Chondrocyte (in vitro differentiated cells): ENCODE data around the gene LUZP2. TPM values are rescaled to one million over a fixed set of nuclear protein-coding genes. Genes with fewer than 3 reads are reported as not detected.
A peak's percentile ranks its signal among the peaks of the same experiment; 100 is the strongest.

ENCODE experiments used
- DNase-seq: peaks from one replicate; pipeline ENCODE4 v3.0.0; 2021; ENCODE audit warnings: mixed read lengths, low spot score
- H3K27ac Mint-ChIP-seq: one replicate; pipeline ENCODE4 v1.8.0; 2021; ENCODE audit warnings: mild to moderate bottlenecking, moderate library complexity, mixed read lengths; ENCODE audit not compliant: unreplicated experiment
- H3K27me3 Mint-ChIP-seq: 2 replicates; pipeline ENCODE4 v1.8.0; 2021; ENCODE audit warnings: low read depth, mixed read lengths
- H3K36me3 Mint-ChIP-seq: 2 replicates; pipeline ENCODE4 v1.8.0; 2021; ENCODE audit warnings: low read depth, mixed read lengths
- H3K4me1 Mint-ChIP-seq: 2 replicates; pipeline ENCODE4 v1.8.0; 2021; ENCODE audit warnings: low read depth, mild to moderate bottlenecking, mixed read lengths
- H3K4me3 Mint-ChIP-seq: one replicate; pipeline ENCODE4 v1.8.0; 2021; ENCODE audit warnings: mild to moderate bottlenecking, moderate library complexity, mixed read lengths; ENCODE audit not compliant: unreplicated experiment
- H3K9me3 Mint-ChIP-seq: 2 replicates; pipeline ENCODE4 v1.8.0; 2021; ENCODE audit warnings: low read depth, mixed read lengths
- total RNA-seq: library from RNA; stranded (reverse); gene quantifications from 3 replicates; pipeline ENCODE4 v1.2.1, GENCODE V29; 2021
- TF ChIP-seq, protein P1 (sequence below): fragments of 200-600 bp; sonication (generic); IDR thresholded peaks from 2 replicates; pipeline ENCODE4 v1.5.0; 2021; ENCODE audit warnings: antibody characterized with exemption, mild to moderate bottlenecking, moderate library complexity

Gene LUZP2
- total RNA-seq, 1 donor from 2014 or later: 13.9 TPM

DNA sequence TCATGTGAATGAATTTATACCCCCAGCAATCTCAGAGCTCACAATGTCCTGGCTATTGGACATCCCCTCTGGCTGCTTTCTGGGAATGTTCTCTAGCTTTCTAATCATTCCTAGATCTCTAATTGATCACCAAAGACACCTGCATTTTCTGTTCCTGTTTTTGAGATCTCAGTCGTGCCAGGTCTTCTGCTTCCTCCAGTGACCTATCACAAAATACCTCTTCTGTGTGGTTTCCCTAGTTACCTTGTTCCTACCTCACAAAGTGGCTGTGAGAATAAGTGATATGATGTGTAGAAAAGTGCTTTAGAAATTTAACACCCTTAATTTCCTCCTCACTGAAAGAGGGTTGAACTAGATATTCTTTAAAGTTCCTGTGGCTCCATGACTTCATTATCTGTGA, 92.2 kb downstream of the LUZP2 start:
- TF ChIP-seq, protein P1, sequence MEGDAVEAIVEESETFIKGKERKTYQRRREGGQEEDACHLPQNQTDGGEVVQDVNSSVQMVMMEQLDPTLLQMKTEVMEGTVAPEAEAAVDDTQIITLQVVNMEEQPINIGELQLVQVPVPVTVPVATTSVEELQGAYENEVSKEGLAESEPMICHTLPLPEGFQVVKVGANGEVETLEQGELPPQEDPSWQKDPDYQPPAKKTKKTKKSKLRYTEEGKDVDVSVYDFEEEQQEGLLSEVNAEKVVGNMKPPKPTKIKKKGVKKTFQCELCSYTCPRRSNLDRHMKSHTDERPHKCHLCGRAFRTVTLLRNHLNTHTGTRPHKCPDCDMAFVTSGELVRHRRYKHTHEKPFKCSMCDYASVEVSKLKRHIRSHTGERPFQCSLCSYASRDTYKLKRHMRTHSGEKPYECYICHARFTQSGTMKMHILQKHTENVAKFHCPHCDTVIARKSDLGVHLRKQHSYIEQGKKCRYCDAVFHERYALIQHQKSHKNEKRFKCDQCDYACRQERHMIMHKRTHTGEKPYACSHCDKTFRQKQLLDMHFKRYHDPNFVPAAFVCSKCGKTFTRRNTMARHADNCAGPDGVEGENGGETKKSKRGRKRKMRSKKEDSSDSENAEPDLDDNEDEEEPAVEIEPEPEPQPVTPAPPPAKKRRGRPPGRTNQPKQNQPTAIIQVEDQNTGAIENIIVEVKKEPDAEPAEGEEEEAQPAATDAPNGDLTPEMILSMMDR: no peak
- no peak for DNase-seq
- Mint-ChIP-seq H3K4me3 (no peak overlapping the region), H3K9me3 (no peaks in the 10 kb centered on the region), H3K4me1 (peaks cover 72% of the 10 kb centered on the region), H3K27me3 (no peaks in the 10 kb centered on the region), H3K36me3 (no peaks in the 10 kb centered on the region), H3K27ac (peak overlapping the region; percentile 22)

DNA sequence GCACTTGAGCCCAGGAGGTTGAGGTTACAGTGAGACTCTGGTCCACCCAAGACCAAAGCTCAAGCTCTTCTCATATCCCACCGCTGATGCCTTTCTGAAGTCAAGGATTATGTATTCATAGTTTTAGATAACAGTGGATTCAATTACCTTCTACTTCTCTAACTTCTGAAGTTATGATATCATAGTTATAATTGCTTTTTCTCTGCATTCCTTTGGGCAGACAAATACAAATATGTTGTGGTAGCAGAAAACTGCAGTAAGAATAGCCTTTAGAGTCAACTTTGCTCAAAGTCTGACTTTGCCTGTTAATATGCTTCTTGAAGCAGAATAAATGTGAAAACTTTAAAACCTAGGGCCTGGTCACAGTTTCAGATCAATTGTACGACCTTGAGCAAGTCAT, 94.4 kb downstream of the LUZP2 start:
- no peaks in the 10 kb centered on the region for H3K9me3 Mint-ChIP-seq
- no peak overlapping the region for H3K27ac Mint-ChIP-seq
- H3K4me3 Mint-ChIP-seq: no peak overlapping the region
- H3K27me3 Mint-ChIP-seq: no peaks in the 10 kb centered on the region
- DNase-seq: no peak
- H3K4me1 Mint-ChIP-seq: peaks cover 53% of the 10 kb centered on the region
- TF ChIP-seq, protein P1: no peak
- no peaks in the 10 kb centered on the region for H3K36me3 Mint-ChIP-seq

DNA sequence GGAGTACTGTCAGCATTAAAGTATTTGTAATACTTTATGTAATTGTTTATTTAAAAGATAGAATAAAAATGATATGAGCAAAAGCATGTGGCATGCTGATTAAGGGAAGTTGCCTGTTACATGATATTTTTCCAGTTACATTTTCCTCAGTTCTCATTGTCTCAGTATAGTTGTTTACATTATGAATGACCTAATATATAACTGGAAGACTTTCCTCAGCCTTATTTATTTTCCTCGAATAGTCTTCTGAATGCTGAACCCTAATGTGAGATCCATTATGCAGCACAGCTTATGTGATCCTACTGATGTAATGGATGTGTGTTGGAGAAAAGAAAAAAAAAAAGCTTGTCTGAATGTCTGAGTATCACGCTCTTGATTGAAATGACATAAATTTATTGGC, 95.5 kb downstream of the LUZP2 start:
- DNase-seq: no peak
- H3K27ac Mint-ChIP-seq: peak overlapping the region; percentile 55
- no peaks in the 10 kb centered on the region for H3K36me3 Mint-ChIP-seq
- H3K4me3 Mint-ChIP-seq: no peak overlapping the region
- TF ChIP-seq, protein P1: no peak
- H3K4me1 Mint-ChIP-seq: peaks cover 48% of the 10 kb centered on the region
- no peaks in the 10 kb centered on the region for H3K9me3 Mint-ChIP-seq
- H3K27me3 Mint-ChIP-seq: no peaks in the 10 kb centered on the region

DNA sequence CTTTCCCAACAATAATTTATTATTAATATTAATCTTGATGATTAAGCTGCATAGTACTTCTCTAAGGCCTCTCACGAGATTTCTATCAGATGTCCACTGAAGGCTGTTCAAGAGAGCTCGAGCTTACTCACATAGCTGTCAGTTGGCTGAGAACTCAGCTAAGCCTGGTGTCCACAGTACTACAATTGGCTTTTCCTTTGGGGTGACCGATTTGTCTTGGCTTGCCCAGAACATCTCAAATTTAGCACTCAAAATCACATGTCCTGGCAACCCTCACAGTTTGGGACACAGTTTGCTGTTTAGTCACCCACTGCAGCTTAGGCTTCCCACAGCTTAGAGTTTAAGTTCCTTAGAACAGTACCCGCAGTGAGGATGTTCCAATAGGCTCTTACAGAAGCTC, 96.5 kb downstream of the LUZP2 start:
- H3K4me1 Mint-ChIP-seq: peaks cover 38% of the 10 kb centered on the region
- no peak overlapping the region for H3K4me3 Mint-ChIP-seq
- H3K36me3 Mint-ChIP-seq: no peaks in the 10 kb centered on the region
- H3K9me3 Mint-ChIP-seq: no peaks in the 10 kb centered on the region
- H3K27ac Mint-ChIP-seq: no peak overlapping the region
- H3K27me3 Mint-ChIP-seq: no peaks in the 10 kb centered on the region
- DNase-seq: no peak
- TF ChIP-seq, protein P1: no peak

DNA sequence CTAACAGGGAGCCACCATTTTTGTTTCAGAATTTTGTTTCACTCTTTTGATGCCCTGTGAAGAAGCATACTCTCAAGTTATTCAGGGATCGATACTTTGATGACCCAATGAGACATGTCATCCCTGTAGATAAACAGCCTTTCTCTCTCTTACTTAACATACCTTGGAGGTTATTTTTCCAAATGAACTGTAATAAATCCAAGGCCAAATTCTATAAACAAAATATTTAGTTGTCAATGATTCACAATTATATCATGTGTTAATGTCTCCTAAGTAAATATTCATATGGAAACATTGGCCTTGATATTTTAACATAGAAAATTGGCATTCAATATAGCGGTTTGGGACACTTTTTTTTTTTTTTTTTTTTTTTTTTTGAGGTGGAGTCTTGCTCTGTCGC, 97.5 kb downstream of the LUZP2 start:
- H3K27ac Mint-ChIP-seq: no peak overlapping the region
- H3K36me3 Mint-ChIP-seq: no peaks in the 10 kb centered on the region
- H3K4me3 Mint-ChIP-seq: no peak overlapping the region
- TF ChIP-seq, protein P1: no peak
- H3K4me1 Mint-ChIP-seq: peaks cover 31% of the 10 kb centered on the region
- H3K27me3 Mint-ChIP-seq: no peaks in the 10 kb centered on the region
- DNase-seq: no peak
- no peaks in the 10 kb centered on the region for H3K9me3 Mint-ChIP-seq
